Mucosa of rectum (tissue), 2 donors: ENCODE data around the gene XXYLT1.

Experiments used
- H3K27ac ChIP-seq, 2 donors: one replicate each; pipeline ENCODE4 v1.7.0; 2013; ENCODE audit warnings: inconsistent platforms in 2 of 2, low read depth in 2 of 2, low read length in 2 of 2
- H3K27me3 ChIP-seq, 2 donors: one replicate each; pipeline ENCODE4 v1.7.0; 2013; ENCODE audit warnings: low read length in 2 of 2; ENCODE audit not compliant: control insufficient read depth in 2 of 2, insufficient read depth in 2 of 2
- H3K36me3 ChIP-seq, 2 donors: one replicate each; pipeline ENCODE4 v1.7.0; 2013; ENCODE audit warnings: low read length in 2 of 2; ENCODE audit not compliant: control insufficient read depth in 2 of 2, insufficient read depth in 2 of 2
- H3K4me1 ChIP-seq, 2 donors: one replicate each; pipeline ENCODE4 v1.7.0; 2013; ENCODE audit warnings: low read length in 2 of 2, mild to moderate bottlenecking in 1 of 2; ENCODE audit not compliant: control insufficient read depth in 2 of 2, insufficient read depth in 2 of 2
- H3K4me3 ChIP-seq, 2 donors: one replicate each; pipeline ENCODE4 v1.7.0; 2013; ENCODE audit warnings: low read length in 2 of 2
- H3K9ac ChIP-seq, 2 donors: one replicate each; pipeline ENCODE4 v1.7.0; 2013; ENCODE audit warnings: low read length in 2 of 2, low read depth in 1 of 2, mild to moderate bottlenecking in 1 of 2
- H3K9me3 ChIP-seq, 2 donors: one replicate each; pipeline ENCODE4 v1.7.0; 2013; ENCODE audit warnings: low read length in 2 of 2; ENCODE audit not compliant: control insufficient read depth in 2 of 2
- donor health status: healthy.
- donor health status: Normal muscosa, but diverticular disease.

XXYLT1 gene

GRCh38 chr3:195086885-195087284, 184.1 kb downstream of the XXYLT1 start:
- Histone ChIP-seq H3K27ac (no peak overlapping the region), H3K36me3 (no peaks in the 10 kb centered on the region), H3K9ac (no peak overlapping the region), H3K4me3 (no peak overlapping the region), H3K4me1 (peaks cover 0 to 3% of the 10 kb centered on the region in 2 donors), H3K9me3 (no peaks in the 10 kb centered on the region), H3K27me3 (no peaks in the 10 kb centered on the region)

DNA sequence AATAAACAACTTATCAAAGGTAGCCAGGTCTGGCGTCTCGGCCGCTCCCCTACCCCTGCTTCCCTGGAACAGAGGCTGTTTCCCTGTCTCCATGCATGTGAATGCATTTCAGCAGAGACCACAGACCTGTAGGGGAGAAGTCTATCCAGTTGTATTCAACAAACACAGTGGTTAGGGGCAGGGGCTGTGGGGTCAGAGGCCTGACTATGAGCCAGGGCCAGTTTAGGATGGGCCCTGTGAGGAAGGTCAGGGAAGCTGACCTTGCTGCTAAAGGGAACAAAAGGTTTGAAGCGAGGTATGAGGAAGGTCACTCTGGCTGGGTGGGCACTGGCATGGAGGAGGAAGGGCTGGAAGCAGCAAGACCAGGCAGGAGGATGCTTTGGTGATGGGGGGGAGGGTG, 184.6 kb downstream of the XXYLT1 start:
- Histone ChIP-seq H3K4me3 (no peak overlapping the region), H3K4me1 (peaks cover 0 to 3% of the 10 kb centered on the region in 2 donors), H3K9me3 (no peaks in the 10 kb centered on the region), H3K27ac (no peak overlapping the region), H3K36me3 (no peaks in the 10 kb centered on the region), H3K9ac (no peak overlapping the region), H3K27me3 (no peaks in the 10 kb centered on the region)

GRCh38 chr3:195085356-195086130, 185.4 kb downstream of the XXYLT1 start:
- Histone ChIP-seq H3K36me3 (no peaks in the 10 kb centered on the region), H3K4me1 (peaks cover 0 to 3% of the 10 kb centered on the region in 2 donors), H3K27ac (no peak overlapping the region), H3K4me3 (no peak overlapping the region), H3K27me3 (no peaks in the 10 kb centered on the region), H3K9ac (no peak overlapping the region), H3K9me3 (no peaks in the 10 kb centered on the region)

GRCh38 chr3:195084746-195085145, 186.2 kb downstream of the XXYLT1 start:
- no peaks in the 10 kb centered on the region for H3K36me3 ChIP-seq
- H3K27me3 ChIP-seq, result no peaks in the 10 kb centered on the region
- H3K4me1 ChIP-seq, result peaks cover 0 to 3% of the 10 kb centered on the region in 2 donors
- H3K9ac ChIP-seq, result no peak overlapping the region
- H3K9me3 ChIP-seq, result no peaks in the 10 kb centered on the region
- no peak overlapping the region for H3K4me3 ChIP-seq
- no peak overlapping the region for H3K27ac ChIP-seq

DNA sequence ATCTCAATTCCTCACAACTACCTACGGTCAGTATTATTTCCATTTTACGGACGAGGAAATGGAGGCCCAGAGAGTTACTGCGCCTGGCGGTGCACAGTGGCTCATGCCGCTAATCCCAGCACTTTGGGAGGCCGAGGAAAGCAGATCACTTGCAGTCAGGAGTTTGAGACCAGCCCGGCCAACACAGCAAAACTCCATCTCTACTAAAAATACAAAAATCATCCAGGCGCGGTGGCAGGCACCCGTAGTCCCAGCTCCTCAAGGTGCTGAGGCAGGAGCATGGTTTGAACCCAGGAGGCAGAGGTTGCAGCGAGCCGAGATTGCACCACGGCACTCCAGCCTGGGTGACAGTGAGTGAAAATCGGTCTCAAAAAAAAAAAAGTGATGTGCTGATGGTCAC, 187.3 kb downstream of the XXYLT1 start:
- Histone ChIP-seq H3K27me3 (no peaks in the 10 kb centered on the region), H3K9me3 (no peaks in the 10 kb centered on the region), H3K36me3 (no peaks in the 10 kb centered on the region), H3K4me3 (no peak overlapping the region), H3K4me1 (peaks cover 0 to 3% of the 10 kb centered on the region in 2 donors), H3K27ac (no peak overlapping the region), H3K9ac (no peak overlapping the region)

GRCh38 chr3:195082811-195083210, 188.1 kb downstream of the XXYLT1 start:
- Histone ChIP-seq H3K27me3 (no peaks in the 10 kb centered on the region), H3K4me1 (peaks cover 0 to 3% of the 10 kb centered on the region in 2 donors), H3K9ac (no peak overlapping the region), H3K27ac (no peak overlapping the region), H3K36me3 (no peaks in the 10 kb centered on the region), H3K9me3 (no peaks in the 10 kb centered on the region), H3K4me3 (no peak overlapping the region)

DNA sequence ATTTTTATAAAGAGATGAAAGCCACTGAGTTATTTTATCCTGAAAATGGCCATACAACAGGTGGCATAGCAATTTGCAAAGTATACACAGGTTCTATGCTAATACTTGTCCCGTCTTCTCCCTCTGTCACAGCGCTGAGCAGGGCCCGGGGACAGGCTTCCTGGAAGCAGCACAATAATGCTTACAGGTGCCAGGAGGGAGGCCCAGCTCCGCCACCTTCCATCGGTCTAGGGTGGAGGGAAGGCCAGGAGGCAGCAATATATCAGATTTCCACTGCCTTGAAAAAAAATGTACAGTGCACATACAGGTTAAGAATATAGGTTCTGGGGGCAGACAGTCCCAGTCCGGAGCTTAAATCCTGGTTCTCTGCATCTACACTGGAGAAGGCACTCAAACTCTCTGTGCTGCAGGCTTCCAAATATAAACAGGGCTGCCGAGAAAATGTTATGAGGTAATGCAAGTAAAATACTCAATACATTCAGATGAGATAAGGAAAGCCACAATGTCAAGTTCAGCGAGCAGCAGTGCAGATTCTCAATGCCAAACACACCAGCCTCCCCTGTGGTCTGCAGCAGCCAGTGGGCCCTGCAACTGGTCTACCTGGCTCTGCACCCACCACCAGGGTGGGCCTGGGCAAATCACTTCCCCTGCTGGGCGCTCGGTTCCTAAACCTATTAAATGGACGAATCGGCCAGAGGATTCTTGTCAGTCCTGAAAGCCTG, 189.6 kb downstream of the XXYLT1 start:
- Histone ChIP-seq H3K9me3 (no peaks in the 10 kb centered on the region), H3K27ac (no peak overlapping the region), H3K9ac (no peak overlapping the region), H3K4me1 (no peaks in the 10 kb centered on the region), H3K4me3 (no peak overlapping the region), H3K27me3 (no peaks in the 10 kb centered on the region), H3K36me3 (no peaks in the 10 kb centered on the region)

GRCh38 chr3:195080571-195081151, 190.3 kb downstream of the XXYLT1 start:
- H3K4me3 ChIP-seq, result no peak overlapping the region
- H3K27me3 ChIP-seq, result no peaks in the 10 kb centered on the region
- no peak overlapping the region for H3K9ac ChIP-seq
- H3K9me3 ChIP-seq, result no peaks in the 10 kb centered on the region
- no peaks in the 10 kb centered on the region for H3K4me1 ChIP-seq
- H3K36me3 ChIP-seq, result no peaks in the 10 kb centered on the region
- no peak overlapping the region for H3K27ac ChIP-seq

DNA sequence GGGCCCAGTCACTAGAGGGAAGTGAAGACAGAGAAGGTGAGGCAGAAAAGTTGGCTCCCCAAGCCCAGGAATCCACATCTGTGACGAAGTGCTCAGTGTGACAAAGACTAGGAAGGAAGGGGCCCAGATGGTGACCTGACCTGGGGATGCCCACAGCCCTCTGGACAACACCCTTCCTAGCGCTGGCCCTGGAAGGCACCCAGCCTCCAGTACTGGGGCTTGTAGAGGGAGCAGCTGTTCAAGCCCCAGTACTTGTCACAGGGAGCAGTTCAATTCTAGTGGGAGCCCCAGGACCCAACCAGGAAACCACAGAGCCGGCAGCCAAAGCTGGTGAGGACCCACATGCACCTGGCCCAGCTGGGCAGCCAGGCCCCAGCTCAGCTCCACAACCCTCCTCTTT, 190.8 kb downstream of the XXYLT1 start:
- no peaks in the 10 kb centered on the region for H3K4me1 ChIP-seq
- H3K36me3 ChIP-seq, result no peaks in the 10 kb centered on the region
- H3K27me3 ChIP-seq, result no peaks in the 10 kb centered on the region
- no peak overlapping the region for H3K9ac ChIP-seq
- no peak overlapping the region for H3K4me3 ChIP-seq
- no peaks in the 10 kb centered on the region for H3K9me3 ChIP-seq
- no peak overlapping the region for H3K27ac ChIP-seq

DNA sequence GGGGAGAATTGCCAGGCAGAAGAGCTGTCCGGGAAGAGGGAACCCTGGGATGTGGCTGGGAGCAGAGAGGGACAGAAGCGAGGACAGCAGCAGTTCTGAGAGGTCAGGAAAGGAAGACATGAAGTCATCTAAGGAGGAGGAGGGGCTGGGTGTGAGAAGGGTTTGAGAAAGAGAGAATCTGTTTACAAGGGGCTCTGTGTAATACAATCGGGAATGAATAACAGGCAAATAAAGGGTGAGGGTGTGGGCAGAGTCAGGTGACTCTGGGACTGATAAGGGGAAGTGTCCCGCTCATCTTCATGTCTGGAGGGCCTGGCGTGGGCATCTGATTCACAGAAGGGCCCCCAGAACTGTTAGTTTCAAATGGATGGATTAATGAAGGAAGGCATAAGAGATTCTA, 191.3 kb downstream of the XXYLT1 start:
- no peaks in the 10 kb centered on the region for H3K36me3 ChIP-seq
- H3K9ac ChIP-seq, result no peak overlapping the region
- no peaks in the 10 kb centered on the region for H3K27me3 ChIP-seq
- no peak overlapping the region for H3K27ac ChIP-seq
- H3K4me3 ChIP-seq, result no peak overlapping the region
- no peaks in the 10 kb centered on the region for H3K9me3 ChIP-seq
- H3K4me1 ChIP-seq, result no peaks in the 10 kb centered on the region
